ENCODE results near the gene DVL3. TPM values are rescaled to one million over a fixed set of nuclear protein-coding genes. Genes with fewer than 3 reads are reported as not detected.

The DVL3 gene
- total RNA-seq, 1 experiment from 2014 or later = 106 TPM

DNA sequence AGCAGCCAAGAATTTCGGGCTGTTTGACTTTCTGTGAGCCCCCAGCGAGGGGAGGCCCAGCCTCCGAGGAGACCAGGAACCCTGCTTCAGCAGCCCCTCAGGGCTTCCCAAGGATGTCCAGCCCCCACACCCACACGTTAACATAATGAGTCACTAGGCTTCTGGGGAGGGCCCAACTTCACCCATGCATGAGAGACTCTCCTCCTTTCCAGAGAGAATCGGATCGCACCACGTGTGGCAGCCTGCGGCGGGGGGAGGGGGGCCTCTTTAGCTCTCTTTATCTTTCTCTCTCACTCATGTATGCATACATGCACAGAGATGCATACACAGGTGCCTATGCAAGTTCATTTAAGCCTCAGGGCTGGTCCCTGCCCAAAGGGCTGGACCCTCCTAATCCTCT is 16.4 kb downstream of the DVL3 start:
- Mint-ChIP-seq H3K9me3 (ENCODE audit: low read depth, unreplicated experiment) (no peaks in the 10 kb centered on the region), H3K27me3 (ENCODE audit: unreplicated experiment) (no peaks in the 10 kb centered on the region), H3K27ac (ENCODE audit: unreplicated experiment) (no peak overlapping the region), H3K36me3 (ENCODE audit: insufficient read depth, unreplicated experiment) (peaks cover 53% of the 10 kb centered on the region), H3K4me3 (ENCODE audit: low read depth, unreplicated experiment) (no peak overlapping the region), H3K4me1 (ENCODE audit: low read depth, unreplicated experiment) (no peaks in the 10 kb centered on the region)
- TF ChIP-seq, protein P1, sequence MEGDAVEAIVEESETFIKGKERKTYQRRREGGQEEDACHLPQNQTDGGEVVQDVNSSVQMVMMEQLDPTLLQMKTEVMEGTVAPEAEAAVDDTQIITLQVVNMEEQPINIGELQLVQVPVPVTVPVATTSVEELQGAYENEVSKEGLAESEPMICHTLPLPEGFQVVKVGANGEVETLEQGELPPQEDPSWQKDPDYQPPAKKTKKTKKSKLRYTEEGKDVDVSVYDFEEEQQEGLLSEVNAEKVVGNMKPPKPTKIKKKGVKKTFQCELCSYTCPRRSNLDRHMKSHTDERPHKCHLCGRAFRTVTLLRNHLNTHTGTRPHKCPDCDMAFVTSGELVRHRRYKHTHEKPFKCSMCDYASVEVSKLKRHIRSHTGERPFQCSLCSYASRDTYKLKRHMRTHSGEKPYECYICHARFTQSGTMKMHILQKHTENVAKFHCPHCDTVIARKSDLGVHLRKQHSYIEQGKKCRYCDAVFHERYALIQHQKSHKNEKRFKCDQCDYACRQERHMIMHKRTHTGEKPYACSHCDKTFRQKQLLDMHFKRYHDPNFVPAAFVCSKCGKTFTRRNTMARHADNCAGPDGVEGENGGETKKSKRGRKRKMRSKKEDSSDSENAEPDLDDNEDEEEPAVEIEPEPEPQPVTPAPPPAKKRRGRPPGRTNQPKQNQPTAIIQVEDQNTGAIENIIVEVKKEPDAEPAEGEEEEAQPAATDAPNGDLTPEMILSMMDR (IDR thresholded peaks at IDR 0.05; ENCODE audit: unreplicated experiment) = no peak
- intact Hi-C loops (cut with micrococcal nuclease; ENCODE audit: unreplicated experiment) = no loop called here
- CTCF ChIA-PET = interaction anchor here (1.1 kb wide), 1 partner anchor 11 kb away, joined by 3 read pairs; no protein-coding TSS in a partner anchor
- no peak for DNase-seq
- BruUV-seq (replicated peaks) = no TSS peak

DNA sequence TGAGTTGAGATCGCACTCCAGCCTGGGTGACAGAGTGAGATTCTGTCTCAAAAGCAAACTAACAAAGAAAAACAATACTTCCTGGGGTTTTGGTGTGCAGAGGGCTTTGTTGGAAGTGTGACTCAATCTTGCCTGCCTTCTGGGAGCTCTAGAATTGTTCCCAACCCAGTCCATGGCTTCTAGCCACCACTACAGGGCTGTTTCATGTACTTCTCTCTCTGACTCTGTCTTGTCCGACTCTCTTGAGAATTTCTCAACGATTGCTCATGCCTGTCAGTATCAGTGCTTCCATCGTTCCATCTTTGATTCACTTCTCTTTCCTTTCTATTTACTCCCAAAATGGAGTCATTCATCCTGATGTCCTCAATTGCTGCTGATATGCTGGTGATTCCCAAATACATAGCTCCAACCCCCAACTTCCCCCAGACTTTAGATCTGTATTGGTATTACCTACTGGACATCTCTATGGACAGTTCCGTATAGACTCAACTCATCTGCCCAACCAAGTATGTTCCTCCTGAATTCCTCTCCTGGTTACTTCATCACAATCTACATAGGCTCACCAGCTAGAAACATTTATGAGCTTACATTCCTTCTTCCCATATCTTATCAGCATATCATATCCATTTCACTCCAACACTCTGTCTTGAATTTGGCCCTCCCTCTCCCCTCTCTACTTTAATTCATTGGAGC is 17.6 kb downstream of the DVL3 start:
- no peak overlapping the region for H3K27ac Mint-ChIP-seq (ENCODE audit: unreplicated experiment)
- BruUV-seq (replicated peaks) = no TSS peak

DNA sequence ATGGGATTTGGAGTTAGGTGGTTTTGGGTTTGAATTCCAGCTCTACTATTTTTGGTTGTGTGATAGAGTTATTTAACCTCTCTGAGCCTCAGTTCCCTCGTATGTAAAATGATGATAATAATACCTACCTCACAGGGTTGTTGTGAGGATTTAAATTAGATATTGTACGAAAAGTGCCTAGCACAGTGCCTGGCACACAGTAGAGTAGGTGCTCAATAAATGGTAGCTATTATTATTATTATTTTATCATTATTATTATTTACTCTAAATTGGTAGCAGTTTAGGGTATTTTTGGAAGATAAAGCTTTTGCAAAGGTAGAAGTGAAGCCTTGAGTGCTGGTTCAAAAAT is 18.2 kb downstream of the DVL3 start:
- CTCF ChIA-PET = interaction anchor here (1.3 kb wide), 1 partner anchor 12 kb away, joined by 4 read pairs; the partner anchor contains the start of gene ABCF3
- Mint-ChIP-seq H3K36me3 (ENCODE audit: insufficient read depth, unreplicated experiment) (peaks cover 51% of the 10 kb centered on the region), H3K4me1 (ENCODE audit: low read depth, unreplicated experiment) (peaks cover 7% of the 10 kb centered on the region), H3K27ac (ENCODE audit: unreplicated experiment) (no peak overlapping the region), H3K27me3 (ENCODE audit: unreplicated experiment) (no peaks in the 10 kb centered on the region), H3K9me3 (ENCODE audit: low read depth, unreplicated experiment) (no peaks in the 10 kb centered on the region), H3K4me3 (ENCODE audit: low read depth, unreplicated experiment) (no peak overlapping the region)
- TF ChIP-seq, protein P1 (IDR thresholded peaks at IDR 0.05; ENCODE audit: unreplicated experiment) = no peak
- no peak for DNase-seq
- intact Hi-C loops (cut with micrococcal nuclease; ENCODE audit: unreplicated experiment) = no loop called here
- BruUV-seq (replicated peaks) = no TSS peak

More for the DNA sequence above, 17.6 kb downstream of the DVL3 start:
- TF ChIP-seq, protein P1 (IDR thresholded peaks at IDR 0.05; ENCODE audit: unreplicated experiment) = no peak
- no peaks in the 10 kb centered on the region for H3K9me3 Mint-ChIP-seq (ENCODE audit: low read depth, unreplicated experiment)
- H3K27me3 Mint-ChIP-seq (ENCODE audit: unreplicated experiment) = no peaks in the 10 kb centered on the region
- intact Hi-C loops (cut with micrococcal nuclease; ENCODE audit: unreplicated experiment) = no loop called here
- CTCF ChIA-PET = interaction anchor here (1.3 kb wide), 1 partner anchor 13 kb away, joined by 4 read pairs; the partner anchor contains the start of gene ABCF3
- no peak for DNase-seq
- H3K4me3 Mint-ChIP-seq (ENCODE audit: low read depth, unreplicated experiment) = no peak overlapping the region
- peaks cover 51% of the 10 kb centered on the region for H3K36me3 Mint-ChIP-seq (ENCODE audit: insufficient read depth, unreplicated experiment)
- peaks cover 2% of the 10 kb centered on the region for H3K4me1 Mint-ChIP-seq (ENCODE audit: low read depth, unreplicated experiment)

GRCh38 chr3:184174284-184174645 is 19.1 kb downstream of the DVL3 start:
- TF ChIP-seq, protein P1 (IDR thresholded peaks at IDR 0.05; ENCODE audit: unreplicated experiment) = no peak
- no peak for DNase-seq
- Mint-ChIP-seq H3K27me3 (ENCODE audit: unreplicated experiment) (no peaks in the 10 kb centered on the region), H3K9me3 (ENCODE audit: low read depth, unreplicated experiment) (no peaks in the 10 kb centered on the region), H3K4me1 (ENCODE audit: low read depth, unreplicated experiment) (peaks cover 8% of the 10 kb centered on the region), H3K27ac (ENCODE audit: unreplicated experiment) (peak overlapping the region; percentile 15), H3K36me3 (ENCODE audit: insufficient read depth, unreplicated experiment) (peaks cover 49% of the 10 kb centered on the region), H3K4me3 (ENCODE audit: low read depth, unreplicated experiment) (peak overlapping the region; percentile 85)
- CTCF ChIA-PET = interaction anchor here (0.6 to 1.6 kb wide), 10 partner anchors 11 to 1401 kb away, joined by 3 to 9 read pairs (median 4); partner anchors contain the start of genes ABCF3 and EIF2B5
- BruUV-seq (replicated peaks) = no TSS peak
- intact Hi-C loops (cut with micrococcal nuclease; ENCODE audit: unreplicated experiment) = no loop called here
